Measurements from ENCODE around the gene KLHL29. TPM values are rescaled to one million over a fixed set of nuclear protein-coding genes. Genes with fewer than 3 reads are reported as not detected.
"Not testable (repeated sequence)": the region's sequence is repeated elsewhere in the genome, so short reads cannot be mapped to it uniquely, and the experiment has no call there.

Gene KLHL29
- total and polyA plus RNA-seq, 2 donors (not counting 1 experiment from before 2014, with no cell fraction given), result 1.3 to 3.4 TPM

DNA sequence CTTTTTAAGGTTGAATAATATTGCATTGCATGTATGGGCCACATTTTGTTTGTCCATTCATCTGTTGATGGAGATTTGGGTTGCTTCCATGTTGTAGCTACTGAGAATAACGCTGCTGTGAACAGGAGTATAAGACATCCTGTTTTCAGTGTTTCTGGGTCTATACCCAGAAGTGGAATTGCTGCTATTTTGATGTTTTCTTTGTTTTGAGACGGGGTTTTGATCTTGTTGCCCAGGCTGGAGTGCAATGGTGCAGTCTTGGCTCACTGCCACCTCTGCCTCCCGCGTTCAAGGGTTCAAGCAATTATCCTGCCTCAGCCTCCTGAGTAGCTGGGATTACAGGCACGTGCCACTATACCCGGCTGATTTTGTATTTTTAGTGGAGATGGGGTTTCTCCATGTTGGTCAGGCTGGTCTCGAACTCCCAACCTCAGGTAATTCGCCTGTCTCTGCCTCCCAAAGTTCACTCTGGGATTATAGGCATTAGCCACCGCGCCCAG, 6.3 kb downstream of the KLHL29 start:
- H3K9me3 Mint-ChIP-seq (ENCODE audit: insufficient read depth); H4K20me1 ChIP-seq (ENCODE audit: control insufficient read depth, insufficient read depth, low read length, poor library complexity, severe bottlenecking); H2AFZ ChIP-seq (ENCODE audit: insufficient read depth, low read depth, low read length, poor library complexity, severe bottlenecking); CTCF ChIA-PET; ATAC-seq (ENCODE audit: low read depth); DNase-seq; H3K9me3 ChIP-seq (ENCODE audit: control extremely low read depth in 1 of 3, control insufficient read depth in 2 of 3, insufficient read depth in 1 of 3, low read length in 2 of 3); intact Hi-C loops (cut with micrococcal nuclease); H3K9ac ChIP-seq (ENCODE audit: low read length); H3K4me2 ChIP-seq (replicated peaks; ENCODE audit: low read depth, low read length, poor library complexity, severe bottlenecking); H3K27ac ChIP-seq (ENCODE audit: low read length in 2 of 2); H3K27ac Mint-ChIP-seq; H3K4me1 ChIP-seq (ENCODE audit: control insufficient read depth in 2 of 2, insufficient read depth in 2 of 2, low read length in 2 of 2); H3K36me3 ChIP-seq (replicated peaks in 1 of 2; ENCODE audit: control extremely low read depth in 1 of 2, control insufficient read depth in 1 of 2, extremely low read depth in 1 of 2, insufficient read depth in 2 of 2, low read length in 1 of 2); H3K4me3 ChIP-seq (ENCODE audit: control extremely low read depth in 1 of 5, extremely low read depth in 1 of 5, insufficient read depth in 1 of 5, low read depth in 2 of 5, low read length in 4 of 5); H3K4me3 Mint-ChIP-seq; POLR2A ChIA-PET; H3K79me2 ChIP-seq (ENCODE audit: control insufficient read depth, insufficient read depth, low read length): not testable (repeated sequence)
- H3K4me1 Mint-ChIP-seq, result peaks cover 14% of the 10 kb centered on the region
- 100% methylated on average over 4 of the region's 10 CpGs for WGBS (ENCODE audit: insufficient coverage)
- peaks cover 0 to 49% (median 26%) of the 10 kb centered on the region in 4 experiments for H3K27me3 ChIP-seq (replicated peaks in 1 of 4; ENCODE audit: control extremely low read depth in 1 of 4, control insufficient read depth in 3 of 4, insufficient read depth in 4 of 4, low read length in 3 of 4)
- peaks cover 60% of the 10 kb centered on the region for H3K27me3 Mint-ChIP-seq

DNA sequence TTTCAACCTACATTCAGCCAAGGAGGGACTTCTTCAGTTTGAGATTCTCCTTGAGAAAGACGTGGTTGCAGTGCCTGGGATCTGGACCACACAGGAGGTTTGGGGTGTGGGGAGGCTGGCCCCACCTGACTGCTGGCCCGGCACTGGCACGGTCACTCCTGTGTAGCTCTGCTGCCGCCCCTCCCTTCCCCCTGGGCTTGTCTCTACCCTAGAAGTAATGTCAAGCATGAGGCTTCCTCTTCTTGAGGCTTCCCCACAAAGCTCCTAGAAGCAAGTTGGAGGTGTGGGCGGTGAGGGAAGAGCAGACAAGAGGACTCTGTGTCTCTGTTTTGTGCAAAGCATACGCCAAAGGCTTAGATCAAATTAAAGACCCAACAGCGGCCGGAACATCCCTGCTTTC, 8.7 kb downstream of the KLHL29 start:
- no peak for ATAC-seq (ENCODE audit: low read depth)
- no peak for DNase-seq
- TF ChIP-seq, protein P1, sequence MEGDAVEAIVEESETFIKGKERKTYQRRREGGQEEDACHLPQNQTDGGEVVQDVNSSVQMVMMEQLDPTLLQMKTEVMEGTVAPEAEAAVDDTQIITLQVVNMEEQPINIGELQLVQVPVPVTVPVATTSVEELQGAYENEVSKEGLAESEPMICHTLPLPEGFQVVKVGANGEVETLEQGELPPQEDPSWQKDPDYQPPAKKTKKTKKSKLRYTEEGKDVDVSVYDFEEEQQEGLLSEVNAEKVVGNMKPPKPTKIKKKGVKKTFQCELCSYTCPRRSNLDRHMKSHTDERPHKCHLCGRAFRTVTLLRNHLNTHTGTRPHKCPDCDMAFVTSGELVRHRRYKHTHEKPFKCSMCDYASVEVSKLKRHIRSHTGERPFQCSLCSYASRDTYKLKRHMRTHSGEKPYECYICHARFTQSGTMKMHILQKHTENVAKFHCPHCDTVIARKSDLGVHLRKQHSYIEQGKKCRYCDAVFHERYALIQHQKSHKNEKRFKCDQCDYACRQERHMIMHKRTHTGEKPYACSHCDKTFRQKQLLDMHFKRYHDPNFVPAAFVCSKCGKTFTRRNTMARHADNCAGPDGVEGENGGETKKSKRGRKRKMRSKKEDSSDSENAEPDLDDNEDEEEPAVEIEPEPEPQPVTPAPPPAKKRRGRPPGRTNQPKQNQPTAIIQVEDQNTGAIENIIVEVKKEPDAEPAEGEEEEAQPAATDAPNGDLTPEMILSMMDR (IDR thresholded peaks at IDR 0.05), result no peak
- TF ChIP-seq EZH2 (IDR thresholded peaks at IDR 0.05; ENCODE audit: borderline replicate concordance, insufficient read depth, low read depth, low read length, poor library complexity, severe bottlenecking), result no peak
- no peaks in the 10 kb centered on the region for H3K9me3 Mint-ChIP-seq (ENCODE audit: insufficient read depth)
- intact Hi-C loops (cut with micrococcal nuclease), result no loop called here
- no peak overlapping the region for H3K27ac Mint-ChIP-seq
- H3K9ac ChIP-seq (ENCODE audit: low read length), result no peak overlapping the region
- H3K4me2 ChIP-seq (replicated peaks; ENCODE audit: low read depth, low read length, poor library complexity, severe bottlenecking), result no peak overlapping the region
- no peak overlapping the region for H3K27ac ChIP-seq (ENCODE audit: low read length in 2 of 2)
- no peaks in the 10 kb centered on the region for H3K36me3 ChIP-seq (replicated peaks in 1 of 2; ENCODE audit: control extremely low read depth in 1 of 2, control insufficient read depth in 1 of 2, extremely low read depth in 1 of 2, insufficient read depth in 2 of 2, low read length in 1 of 2)
- H3K27me3 Mint-ChIP-seq, result peaks cover 43% of the 10 kb centered on the region
- H3K4me1 ChIP-seq (ENCODE audit: control insufficient read depth in 2 of 2, insufficient read depth in 2 of 2, low read length in 2 of 2), result no peaks in the 10 kb centered on the region
- peaks cover 6% of the 10 kb centered on the region for H3K4me1 Mint-ChIP-seq
- no peak overlapping the region for H3K4me3 ChIP-seq (ENCODE audit: control extremely low read depth in 1 of 5, extremely low read depth in 1 of 5, insufficient read depth in 1 of 5, low read depth in 2 of 5, low read length in 4 of 5)
- WGBS (ENCODE audit: insufficient coverage), result 73% methylated on average over 4 of the region's 8 CpGs
- no peak overlapping the region for H2AFZ ChIP-seq (ENCODE audit: insufficient read depth, low read depth, low read length, poor library complexity, severe bottlenecking)
- ChIA-PET CTCF (interaction anchor here (1.1 kb wide), 1 partner anchor 10 kb away, joined by 4 read pairs; no protein-coding TSS in a partner anchor), POLR2A (no interaction called here)
- no peaks in the 10 kb centered on the region for H3K9me3 ChIP-seq (ENCODE audit: control extremely low read depth in 1 of 3, control insufficient read depth in 2 of 3, insufficient read depth in 1 of 3, low read length in 2 of 3)
- H3K4me3 Mint-ChIP-seq, result no peak overlapping the region
- H4K20me1 ChIP-seq (ENCODE audit: control insufficient read depth, insufficient read depth, low read length, poor library complexity, severe bottlenecking), result no peaks in the 10 kb centered on the region
- no peaks in the 10 kb centered on the region for H3K79me2 ChIP-seq (ENCODE audit: control insufficient read depth, insufficient read depth, low read length)
- peaks cover 0 to 32% (median 11%) of the 10 kb centered on the region in 4 experiments for H3K27me3 ChIP-seq (replicated peaks in 1 of 4; ENCODE audit: control extremely low read depth in 1 of 4, control insufficient read depth in 3 of 4, insufficient read depth in 4 of 4, low read length in 3 of 4)

Measured in B cell (primary cell).